Measurements from ENCODE around the gene TEX36.

TEX36 gene

GRCh38 chr10:125691160-125691981 is 8.4 kb upstream of the TEX36 start:
- no peak for TF ChIP-seq POLR2AphosphoS5 (IDR thresholded peaks at IDR 0.05; ENCODE audit: low read depth, low read length)
- TF ChIP-seq FOXP2 (optimal IDR thresholded peaks at IDR 0.05; ENCODE audit: borderline replicate concordance, extremely low read depth, extremely low read length, insufficient read depth) = no peak
- no peak for TF ChIP-seq SIN3A (IDR thresholded peaks at IDR 0.05; ENCODE audit: borderline replicate concordance, insufficient read depth, low read length)
- TF ChIP-seq, protein P1, sequence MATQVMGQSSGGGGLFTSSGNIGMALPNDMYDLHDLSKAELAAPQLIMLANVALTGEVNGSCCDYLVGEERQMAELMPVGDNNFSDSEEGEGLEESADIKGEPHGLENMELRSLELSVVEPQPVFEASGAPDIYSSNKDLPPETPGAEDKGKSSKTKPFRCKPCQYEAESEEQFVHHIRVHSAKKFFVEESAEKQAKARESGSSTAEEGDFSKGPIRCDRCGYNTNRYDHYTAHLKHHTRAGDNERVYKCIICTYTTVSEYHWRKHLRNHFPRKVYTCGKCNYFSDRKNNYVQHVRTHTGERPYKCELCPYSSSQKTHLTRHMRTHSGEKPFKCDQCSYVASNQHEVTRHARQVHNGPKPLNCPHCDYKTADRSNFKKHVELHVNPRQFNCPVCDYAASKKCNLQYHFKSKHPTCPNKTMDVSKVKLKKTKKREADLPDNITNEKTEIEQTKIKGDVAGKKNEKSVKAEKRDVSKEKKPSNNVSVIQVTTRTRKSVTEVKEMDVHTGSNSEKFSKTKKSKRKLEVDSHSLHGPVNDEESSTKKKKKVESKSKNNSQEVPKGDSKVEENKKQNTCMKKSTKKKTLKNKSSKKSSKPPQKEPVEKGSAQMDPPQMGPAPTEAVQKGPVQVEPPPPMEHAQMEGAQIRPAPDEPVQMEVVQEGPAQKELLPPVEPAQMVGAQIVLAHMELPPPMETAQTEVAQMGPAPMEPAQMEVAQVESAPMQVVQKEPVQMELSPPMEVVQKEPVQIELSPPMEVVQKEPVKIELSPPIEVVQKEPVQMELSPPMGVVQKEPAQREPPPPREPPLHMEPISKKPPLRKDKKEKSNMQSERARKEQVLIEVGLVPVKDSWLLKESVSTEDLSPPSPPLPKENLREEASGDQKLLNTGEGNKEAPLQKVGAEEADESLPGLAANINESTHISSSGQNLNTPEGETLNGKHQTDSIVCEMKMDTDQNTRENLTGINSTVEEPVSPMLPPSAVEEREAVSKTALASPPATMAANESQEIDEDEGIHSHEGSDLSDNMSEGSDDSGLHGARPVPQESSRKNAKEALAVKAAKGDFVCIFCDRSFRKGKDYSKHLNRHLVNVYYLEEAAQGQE (IDR thresholded peaks at IDR 0.05; ENCODE audit: insufficient read depth in 1 of 2, low read depth in 2 of 2, low read length in 2 of 2) = no peak
- TF ChIP-seq TAF1 (IDR thresholded peaks at IDR 0.05; ENCODE audit: borderline replicate concordance, insufficient read depth, low read length) = no peak

- TF ChIP-seq TAF1 (IDR thresholded peaks at IDR 0.05; ENCODE audit: borderline replicate concordance, insufficient read depth, low read length) (no peak), SIN3A (IDR thresholded peaks at IDR 0.05; ENCODE audit: borderline replicate concordance, insufficient read depth, low read length) (no peak), POLR2AphosphoS5 (IDR thresholded peaks at IDR 0.05; ENCODE audit: low read depth, low read length) (no peak)
- TF ChIP-seq, protein P1 (IDR thresholded peaks at IDR 0.05; ENCODE audit: insufficient read depth in 1 of 2, low read depth in 2 of 2, low read length in 2 of 2) = no peak
Observed at GRCh38 chr10:125689955-125690569, 7.1 kb upstream of the TEX36 start.

DNA sequence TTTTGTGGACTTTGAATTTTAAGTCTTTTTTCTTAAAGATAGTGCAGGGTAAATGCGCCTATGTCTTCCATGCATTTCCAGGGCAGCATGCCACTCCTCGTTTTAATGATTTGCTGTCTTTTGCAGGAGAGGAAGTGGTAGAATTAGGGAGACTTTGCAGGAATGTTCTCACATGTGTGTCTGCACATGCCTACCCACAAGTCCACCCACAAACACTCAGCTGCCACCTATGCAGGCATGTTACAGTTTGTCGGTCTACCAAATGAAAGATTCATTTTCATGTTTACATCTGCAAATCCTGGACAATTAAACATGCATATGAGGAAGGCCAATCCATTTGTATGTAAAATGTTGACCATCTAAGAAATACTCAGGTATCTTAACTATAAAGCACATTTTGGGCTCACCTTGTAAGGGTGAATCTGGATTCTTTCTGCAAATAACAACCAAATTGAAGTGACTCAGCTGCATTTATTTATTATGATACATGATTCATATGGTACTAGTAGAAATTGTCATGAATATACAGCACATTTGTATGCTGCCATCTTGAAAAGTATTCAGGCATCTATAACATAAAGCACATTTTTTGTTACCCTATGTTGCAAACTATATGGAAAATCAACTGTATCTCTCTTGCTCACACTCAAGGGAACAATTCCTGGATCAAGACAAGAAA is 4.7 kb upstream of the TEX36 start:
- TF ChIP-seq SIN3A (IDR thresholded peaks at IDR 0.05; ENCODE audit: borderline replicate concordance, insufficient read depth, low read length) = no peak
- no peak for TF ChIP-seq FOXP2 (optimal IDR thresholded peaks at IDR 0.05; ENCODE audit: borderline replicate concordance, extremely low read depth, extremely low read length, insufficient read depth)
- no peak for TF ChIP-seq TAF1 (IDR thresholded peaks at IDR 0.05; ENCODE audit: borderline replicate concordance, insufficient read depth, low read length)
- TF ChIP-seq POLR2AphosphoS5 (IDR thresholded peaks at IDR 0.05; ENCODE audit: low read depth, low read length) = no peak
- TF ChIP-seq, protein P1 (IDR thresholded peaks at IDR 0.05; ENCODE audit: insufficient read depth in 1 of 2, low read depth in 2 of 2, low read length in 2 of 2) = no peak

- TF ChIP-seq FOXP2 (optimal IDR thresholded peaks at IDR 0.05; ENCODE audit: borderline replicate concordance, extremely low read depth, extremely low read length, insufficient read depth) (no peak), TAF1 (IDR thresholded peaks at IDR 0.05; ENCODE audit: borderline replicate concordance, insufficient read depth, low read length) (no peak), SIN3A (IDR thresholded peaks at IDR 0.05; ENCODE audit: borderline replicate concordance, insufficient read depth, low read length) (no peak), POLR2AphosphoS5 (IDR thresholded peaks at IDR 0.05; ENCODE audit: low read depth, low read length) (no peak)
- TF ChIP-seq, protein P1 (IDR thresholded peaks at IDR 0.05; ENCODE audit: insufficient read depth in 1 of 2, low read depth in 2 of 2, low read length in 2 of 2) = no peak
Observed at GRCh38 chr10:125684581-125684980, 1.6 kb upstream of the TEX36 start.

Data from PFSK-1 (cell line).